ENCODE measurements around the gene CEP63.

Gene CEP63

GRCh38 chr3:134476306-134476705 lies 9.6 kb upstream of the CEP63 start:
- no peaks in the 10 kb centered on the region for H3K9me3 Mint-ChIP-seq
- H3K4me3 Mint-ChIP-seq = no peak overlapping the region
- H3K36me3 Mint-ChIP-seq (ENCODE audit: low read depth) = peaks cover 30% of the 10 kb centered on the region
- TF ChIP-seq, protein P1, sequence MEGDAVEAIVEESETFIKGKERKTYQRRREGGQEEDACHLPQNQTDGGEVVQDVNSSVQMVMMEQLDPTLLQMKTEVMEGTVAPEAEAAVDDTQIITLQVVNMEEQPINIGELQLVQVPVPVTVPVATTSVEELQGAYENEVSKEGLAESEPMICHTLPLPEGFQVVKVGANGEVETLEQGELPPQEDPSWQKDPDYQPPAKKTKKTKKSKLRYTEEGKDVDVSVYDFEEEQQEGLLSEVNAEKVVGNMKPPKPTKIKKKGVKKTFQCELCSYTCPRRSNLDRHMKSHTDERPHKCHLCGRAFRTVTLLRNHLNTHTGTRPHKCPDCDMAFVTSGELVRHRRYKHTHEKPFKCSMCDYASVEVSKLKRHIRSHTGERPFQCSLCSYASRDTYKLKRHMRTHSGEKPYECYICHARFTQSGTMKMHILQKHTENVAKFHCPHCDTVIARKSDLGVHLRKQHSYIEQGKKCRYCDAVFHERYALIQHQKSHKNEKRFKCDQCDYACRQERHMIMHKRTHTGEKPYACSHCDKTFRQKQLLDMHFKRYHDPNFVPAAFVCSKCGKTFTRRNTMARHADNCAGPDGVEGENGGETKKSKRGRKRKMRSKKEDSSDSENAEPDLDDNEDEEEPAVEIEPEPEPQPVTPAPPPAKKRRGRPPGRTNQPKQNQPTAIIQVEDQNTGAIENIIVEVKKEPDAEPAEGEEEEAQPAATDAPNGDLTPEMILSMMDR (IDR thresholded peaks at IDR 0.05; ENCODE audit: unreplicated experiment in 3 of 3) = no peak
- no peaks in the 10 kb centered on the region for H3K27me3 Mint-ChIP-seq (ENCODE audit: low read depth)
- peak overlapping the region; percentile 42 to 92 (median 69) for H3K27ac Mint-ChIP-seq
- peaks cover 31% of the 10 kb centered on the region for H3K4me1 Mint-ChIP-seq

GRCh38 chr3:134477002-134477401 lies 8.9 kb upstream of the CEP63 start:
- H3K9me3 Mint-ChIP-seq = no peaks in the 10 kb centered on the region
- TF ChIP-seq, protein P1 (IDR thresholded peaks at IDR 0.05; ENCODE audit: unreplicated experiment in 3 of 3) = no peak
- peaks cover 36% of the 10 kb centered on the region for H3K36me3 Mint-ChIP-seq (ENCODE audit: low read depth)
- peaks cover 26% of the 10 kb centered on the region for H3K4me1 Mint-ChIP-seq
- no peak overlapping the region for H3K4me3 Mint-ChIP-seq
- no peaks in the 10 kb centered on the region for H3K27me3 Mint-ChIP-seq (ENCODE audit: low read depth)
- H3K27ac Mint-ChIP-seq = peak overlapping the region; percentile 69 to 92 (median 79)

DNA sequence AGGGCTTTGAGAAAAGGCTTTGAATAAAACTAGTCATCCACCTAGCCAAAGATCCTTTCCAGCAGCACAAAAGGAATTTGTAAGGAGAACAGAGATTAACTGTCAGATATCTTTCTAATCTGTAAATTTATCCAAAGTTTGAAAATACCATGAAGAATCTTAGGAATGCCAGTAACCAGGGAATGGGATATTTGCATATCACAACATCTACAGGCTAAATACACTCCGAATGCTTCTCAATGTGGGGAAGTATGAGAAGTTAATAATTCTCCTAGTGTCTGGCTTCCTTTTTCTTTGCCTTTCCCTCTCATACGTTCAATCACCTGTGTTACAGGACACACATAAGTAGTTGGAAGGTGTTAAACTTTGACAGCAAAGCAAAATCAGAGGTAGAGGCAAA lies 7.9 kb upstream of the CEP63 start:
- Mint-ChIP-seq H3K36me3 (ENCODE audit: low read depth) (peaks cover 43% of the 10 kb centered on the region), H3K4me3 (no peak overlapping the region), H3K9me3 (no peaks in the 10 kb centered on the region), H3K27ac (peak overlapping the region; percentile 72 to 92 (median 79)), H3K4me1 (peaks cover 26% of the 10 kb centered on the region), H3K27me3 (ENCODE audit: low read depth) (no peaks in the 10 kb centered on the region)
- TF ChIP-seq, protein P1 (IDR thresholded peaks at IDR 0.05; ENCODE audit: unreplicated experiment in 3 of 3) = no peak

GRCh38 chr3:134480546-134480945 lies 5.3 kb upstream of the CEP63 start:
- Mint-ChIP-seq H3K27me3 (ENCODE audit: low read depth) (no peaks in the 10 kb centered on the region), H3K4me1 (peaks cover 42% of the 10 kb centered on the region), H3K27ac (peak overlapping the region in 1 of 3 experiments; percentile 51), H3K36me3 (ENCODE audit: low read depth) (peaks cover 56% of the 10 kb centered on the region), H3K4me3 (no peak overlapping the region), H3K9me3 (no peaks in the 10 kb centered on the region)
- TF ChIP-seq, protein P1 (IDR thresholded peaks at IDR 0.05; ENCODE audit: unreplicated experiment in 3 of 3) = no peak

DNA sequence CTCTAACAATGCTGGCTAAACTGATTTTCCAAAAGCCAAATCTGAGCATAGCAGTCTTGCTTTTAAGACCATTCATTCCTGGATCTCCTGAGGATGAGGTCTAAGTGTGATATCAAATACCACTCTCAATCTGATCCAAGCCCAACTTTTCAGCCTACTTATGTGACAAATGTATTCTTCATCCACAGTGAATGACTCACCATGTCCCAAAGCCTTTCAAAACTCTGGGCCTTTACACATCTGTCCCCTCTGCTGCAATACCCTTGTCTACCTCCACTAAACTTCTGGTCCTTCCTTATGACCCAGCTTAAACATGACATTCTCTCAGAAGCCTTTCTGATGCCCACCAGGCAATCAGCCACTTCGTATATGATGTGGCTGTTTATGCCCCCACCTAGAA lies 4.7 kb upstream of the CEP63 start:
- TF ChIP-seq, protein P1 (IDR thresholded peaks at IDR 0.05; ENCODE audit: unreplicated experiment in 3 of 3) = no peak
- no peaks in the 10 kb centered on the region for H3K27me3 Mint-ChIP-seq (ENCODE audit: low read depth)
- H3K27ac Mint-ChIP-seq = peak overlapping the region in 1 of 3 experiments; percentile 51
- peaks cover 37% of the 10 kb centered on the region for H3K4me1 Mint-ChIP-seq
- no peaks in the 10 kb centered on the region for H3K9me3 Mint-ChIP-seq
- no peak overlapping the region for H3K4me3 Mint-ChIP-seq
- peaks cover 56% of the 10 kb centered on the region for H3K36me3 Mint-ChIP-seq (ENCODE audit: low read depth)

DNA sequence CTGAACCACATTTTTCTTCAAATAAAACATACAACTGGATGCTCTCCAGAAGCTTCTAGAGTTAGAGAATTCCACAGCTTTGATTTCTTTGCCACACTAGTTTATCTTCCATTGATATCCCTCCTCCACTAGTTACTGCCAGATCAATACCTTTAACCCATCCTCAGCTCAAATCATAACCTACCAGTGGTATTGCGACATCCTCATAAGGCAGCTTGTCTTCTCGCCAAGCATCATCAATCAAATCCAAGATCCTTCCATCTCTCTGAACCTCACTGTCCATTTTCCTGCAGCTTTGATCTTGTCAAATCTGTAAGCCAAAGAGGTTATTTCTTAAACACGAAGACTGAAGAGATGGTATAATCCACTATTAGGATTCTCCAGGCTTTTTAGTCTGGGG lies 3.2 kb upstream of the CEP63 start:
- H3K36me3 Mint-ChIP-seq (ENCODE audit: low read depth) = peaks cover 46% of the 10 kb centered on the region
- H3K27ac Mint-ChIP-seq = peak overlapping the region in 2 of 3 experiments; percentile 21 to 31
- H3K4me1 Mint-ChIP-seq = peaks cover 36% of the 10 kb centered on the region
- H3K27me3 Mint-ChIP-seq (ENCODE audit: low read depth) = no peaks in the 10 kb centered on the region
- H3K9me3 Mint-ChIP-seq = no peaks in the 10 kb centered on the region
- TF ChIP-seq, protein P1 (IDR thresholded peaks at IDR 0.05; ENCODE audit: unreplicated experiment in 3 of 3) = no peak
- H3K4me3 Mint-ChIP-seq = peak overlapping the region in 2 of 3 experiments; percentile 37 to 57

Data from nephron (organoid).